GM10266 (cell line): ENCODE results near the gene NEB.
"Not testable (repeated sequence)": the region's sequence is repeated elsewhere in the genome, so short reads cannot be mapped to it uniquely, and the experiment has no call there.

ENCODE experiments used
- DNase-seq: peaks from one replicate; pipeline ENCODE4 v3.0.0; 2012; ENCODE audit errors: extremely low spot score
- TF ChIP-seq, protein P1 (sequence below): IDR thresholded peaks from 2 replicates; pipeline ENCODE4 v1.5.1; 2012; ENCODE audit warnings: mild to moderate bottlenecking, low read depth; ENCODE audit not compliant: control insufficient read depth, insufficient read depth; ENCODE audit errors: missing control alignments

The NEB gene

DNA sequence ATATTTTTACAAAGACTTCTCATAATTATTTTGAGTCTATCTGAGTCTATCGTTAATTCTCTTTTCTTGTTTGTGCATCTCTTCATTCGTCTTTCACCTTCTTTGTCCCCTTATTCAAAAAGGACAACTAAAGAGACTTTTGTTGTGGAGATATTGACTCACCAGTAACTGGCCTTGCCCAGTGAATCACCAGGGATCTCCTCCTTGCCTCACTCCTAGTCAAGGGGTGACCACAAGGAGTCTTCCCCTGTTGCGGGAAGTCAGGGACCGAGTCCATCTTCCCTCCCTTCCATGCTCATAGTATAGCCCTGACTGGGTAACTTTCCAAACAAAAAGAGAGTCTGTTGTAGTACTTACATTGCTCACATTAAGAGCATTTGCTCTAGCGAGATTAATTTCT, 158.9 kb downstream of the NEB start:
- TF ChIP-seq, protein P1, sequence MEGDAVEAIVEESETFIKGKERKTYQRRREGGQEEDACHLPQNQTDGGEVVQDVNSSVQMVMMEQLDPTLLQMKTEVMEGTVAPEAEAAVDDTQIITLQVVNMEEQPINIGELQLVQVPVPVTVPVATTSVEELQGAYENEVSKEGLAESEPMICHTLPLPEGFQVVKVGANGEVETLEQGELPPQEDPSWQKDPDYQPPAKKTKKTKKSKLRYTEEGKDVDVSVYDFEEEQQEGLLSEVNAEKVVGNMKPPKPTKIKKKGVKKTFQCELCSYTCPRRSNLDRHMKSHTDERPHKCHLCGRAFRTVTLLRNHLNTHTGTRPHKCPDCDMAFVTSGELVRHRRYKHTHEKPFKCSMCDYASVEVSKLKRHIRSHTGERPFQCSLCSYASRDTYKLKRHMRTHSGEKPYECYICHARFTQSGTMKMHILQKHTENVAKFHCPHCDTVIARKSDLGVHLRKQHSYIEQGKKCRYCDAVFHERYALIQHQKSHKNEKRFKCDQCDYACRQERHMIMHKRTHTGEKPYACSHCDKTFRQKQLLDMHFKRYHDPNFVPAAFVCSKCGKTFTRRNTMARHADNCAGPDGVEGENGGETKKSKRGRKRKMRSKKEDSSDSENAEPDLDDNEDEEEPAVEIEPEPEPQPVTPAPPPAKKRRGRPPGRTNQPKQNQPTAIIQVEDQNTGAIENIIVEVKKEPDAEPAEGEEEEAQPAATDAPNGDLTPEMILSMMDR, result no peak
- no peak for DNase-seq

DNA sequence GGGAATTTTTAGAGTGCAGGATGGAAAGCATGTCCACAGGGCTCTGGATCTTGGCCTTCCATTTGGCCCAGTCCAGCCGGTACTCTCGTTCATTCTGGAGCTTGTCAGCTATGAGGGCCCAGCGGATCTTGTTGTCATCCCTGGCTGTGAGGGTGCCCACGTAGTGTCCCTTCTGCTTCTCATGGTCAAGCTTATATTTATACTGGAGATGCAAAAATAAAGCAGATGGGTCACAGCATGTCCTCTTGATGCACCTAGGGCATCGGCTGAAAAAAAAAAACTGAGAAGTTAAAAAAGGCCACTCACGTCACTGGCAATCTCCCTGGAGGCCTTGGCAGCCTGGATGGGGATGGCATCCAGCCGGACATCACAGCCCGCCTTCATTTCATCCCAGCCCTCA, 164.1 kb downstream of the NEB start:
- no peak for DNase-seq
- TF ChIP-seq, protein P1, result no peak

DNA sequence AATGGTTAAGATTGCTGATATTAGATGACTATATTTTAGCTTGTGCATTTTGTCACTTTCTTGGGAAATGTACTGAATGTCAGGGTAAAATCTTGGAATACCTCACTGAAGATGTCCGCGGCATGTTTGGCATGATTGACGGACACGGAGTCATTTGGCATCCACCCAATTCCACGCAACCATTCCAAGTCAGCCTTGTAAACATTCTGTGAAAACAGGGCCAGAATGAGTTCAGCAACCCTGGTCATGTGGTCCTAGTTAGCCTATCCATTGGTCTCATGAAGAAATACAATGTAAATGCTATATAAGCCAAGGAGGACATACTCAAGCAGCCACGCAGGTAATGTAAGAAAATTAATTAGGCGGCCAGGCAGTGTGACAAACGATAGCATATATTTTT, 165.1 kb downstream of the NEB start:
- DNase-seq, result no peak
- TF ChIP-seq, protein P1, result no peak

DNA sequence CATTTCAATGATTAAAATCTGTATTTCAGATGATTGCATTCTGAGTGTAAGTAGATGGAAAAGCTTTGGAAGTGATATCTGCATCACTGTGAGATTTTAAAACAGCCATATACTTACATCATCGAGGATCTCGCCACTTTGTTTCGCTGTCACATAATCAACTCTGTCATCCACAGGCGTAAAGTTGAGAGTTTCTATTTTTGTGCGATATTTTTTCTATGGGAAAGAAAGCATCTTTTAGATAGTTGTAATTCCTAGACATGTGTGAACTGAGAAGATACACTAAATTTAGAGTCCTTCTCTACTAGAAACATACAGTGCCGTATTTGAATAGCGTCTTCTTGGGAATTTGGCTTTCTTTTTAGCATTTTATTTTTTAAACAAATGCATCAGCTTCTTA, 165.8 kb downstream of the NEB start:
- DNase-seq, result no peak
- TF ChIP-seq, protein P1, result no peak

DNA sequence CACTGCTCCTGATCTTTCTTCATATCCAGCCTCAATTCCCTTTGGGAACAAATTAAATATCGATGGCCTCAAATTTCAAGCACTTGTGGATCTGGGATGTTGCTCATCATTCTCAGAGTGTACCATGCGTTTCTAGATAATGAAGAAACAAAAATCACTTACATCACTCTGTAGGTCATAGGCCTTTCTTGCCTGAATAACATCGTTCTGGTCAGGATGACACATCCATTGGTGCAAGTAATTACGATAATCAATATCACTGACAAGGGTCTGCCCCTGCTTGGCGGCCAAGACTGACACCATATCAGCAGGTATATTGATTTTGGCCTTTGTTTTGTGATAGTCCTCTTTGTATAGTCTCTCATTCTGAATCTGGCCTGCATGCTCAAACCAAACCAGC, 167.3 kb downstream of the NEB start:
- DNase-seq, result no peak

DNA sequence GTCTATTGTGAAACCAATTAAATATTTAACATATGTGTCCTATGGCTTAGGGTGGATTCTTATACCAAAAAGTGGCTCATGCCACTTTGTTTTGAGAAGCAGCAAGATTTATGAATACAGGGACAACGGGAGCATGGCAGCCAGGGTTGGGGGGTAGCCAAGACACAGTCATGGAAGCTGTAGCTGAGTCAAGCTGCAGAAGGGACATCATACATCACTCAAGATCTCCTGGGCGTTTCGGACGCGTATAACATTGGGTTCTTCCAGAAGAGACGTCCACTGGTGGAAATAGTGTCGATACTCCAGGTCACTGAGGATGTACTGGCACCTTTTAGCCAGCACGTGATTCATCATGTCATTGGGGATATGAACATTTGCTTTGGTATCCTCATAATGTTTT, 171.9 kb downstream of the NEB start:
- no peak for DNase-seq
- TF ChIP-seq, protein P1, result no peak

More for the DNA sequence above, 167.3 kb downstream of the NEB start:
- TF ChIP-seq, protein P1, result no peak

DNA sequence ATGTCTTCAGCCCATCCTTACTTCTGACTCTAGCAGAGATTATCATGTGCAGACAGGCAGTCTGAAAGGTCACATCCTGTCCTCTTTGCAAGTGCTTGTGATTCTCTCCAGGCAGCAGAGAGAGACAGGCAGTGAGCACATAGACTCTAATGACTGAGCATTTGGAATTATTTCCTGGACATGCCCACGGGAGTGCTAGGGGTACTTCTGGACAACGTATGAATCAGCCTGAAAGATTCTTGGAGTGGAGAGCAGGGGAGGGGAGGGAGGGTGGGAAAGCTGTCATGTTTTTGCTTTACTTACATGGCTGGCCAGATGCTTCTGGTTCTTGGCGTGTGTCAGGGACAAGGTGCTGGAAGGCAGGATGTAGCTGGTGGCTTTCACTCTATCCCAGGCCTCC, 174.0 kb downstream of the NEB start:
- DNase-seq, result no peak
- TF ChIP-seq, protein P1, result no peak

DNA sequence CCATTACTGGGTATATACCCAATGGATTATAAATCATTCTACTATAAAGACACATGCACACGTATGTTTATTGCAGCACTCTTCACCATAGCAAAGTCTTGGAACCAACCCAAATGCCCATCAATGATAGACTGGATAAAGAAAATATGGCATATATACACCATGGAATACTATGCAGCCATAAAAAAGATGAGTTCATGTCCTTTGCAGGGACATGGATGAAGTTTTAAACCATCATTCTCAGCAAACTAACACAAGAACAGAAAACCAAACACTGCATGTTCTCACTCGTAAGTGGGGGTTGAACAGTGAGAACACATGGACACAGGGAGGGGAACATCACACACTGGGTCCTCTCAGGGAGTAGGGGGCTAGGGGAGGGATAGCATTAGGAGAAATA, 174.8 kb downstream of the NEB start:
- DNase-seq, result not testable (repeated sequence)

DNA sequence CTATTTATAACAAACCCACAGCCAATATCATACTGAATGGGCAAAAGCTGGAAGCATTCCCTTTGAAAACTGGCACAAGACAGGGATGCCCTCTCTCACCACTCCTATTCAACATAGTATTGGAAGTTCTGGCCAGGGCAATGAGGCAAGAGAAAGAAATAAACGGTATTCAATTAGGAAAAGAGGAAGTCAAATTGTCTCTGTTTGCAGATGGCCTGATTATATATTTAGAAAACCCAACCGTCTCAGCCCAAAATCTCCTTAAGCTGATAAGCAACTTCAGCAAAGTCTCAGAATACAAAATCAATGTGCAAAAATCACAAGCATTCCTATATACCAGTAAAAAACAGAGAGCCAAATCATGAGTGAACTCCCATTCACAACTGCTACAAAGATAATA, 176.4 kb downstream of the NEB start:
- DNase-seq, result not testable (repeated sequence)
